Measurements from ENCODE around the gene CD300LG.

Gene CD300LG

DNA sequence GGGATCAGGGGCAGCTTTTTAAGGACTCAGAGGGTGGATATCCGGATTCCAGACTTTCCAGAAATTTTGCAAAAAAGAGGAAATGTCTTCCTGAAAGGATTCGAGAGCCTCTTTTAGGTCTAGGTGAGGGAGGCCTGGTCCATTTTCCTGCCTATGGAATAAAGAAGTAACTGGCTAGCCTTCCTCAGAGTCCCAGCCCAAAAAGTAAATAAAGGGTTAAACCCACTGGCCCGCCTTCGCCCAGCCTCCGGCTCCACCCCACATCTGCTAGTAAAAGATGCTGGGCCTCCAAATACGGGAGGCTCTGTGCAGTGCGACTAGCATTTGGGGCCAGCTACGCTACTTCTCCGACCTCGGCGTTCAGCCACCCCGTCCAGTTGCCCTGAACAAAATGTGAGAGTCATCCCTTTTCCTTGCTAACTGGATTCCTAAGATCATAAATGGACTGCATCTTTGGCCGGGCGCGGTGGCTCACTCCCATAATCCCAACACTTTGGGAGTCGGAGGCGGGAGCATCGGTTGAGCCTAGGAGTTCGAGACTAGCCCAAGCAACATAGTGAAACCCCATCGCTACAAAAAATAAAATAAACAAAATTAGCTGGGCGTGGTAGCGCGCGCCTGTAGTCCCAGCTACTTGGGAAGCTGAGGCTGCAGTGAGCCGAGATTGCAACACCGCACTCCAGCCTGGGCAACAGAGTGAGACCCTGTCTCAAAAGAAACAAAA is 61.2 kb downstream of the CD300LG start:
- DNase-seq = no peak

GRCh38 chr17:43909537-43910231 is 62.7 kb downstream of the CD300LG start:
- no peak for DNase-seq

GRCh38 chr17:43911904-43912303 is 64.9 kb downstream of the CD300LG start:
- DNase-seq = no peak

- DNase-seq = no peak
These were observed 65.8 kb downstream of the CD300LG start for GRCh38 chr17:43912635-43913304.

Data from NCI-H1048 (cell line).